GM23248 (cell line): ENCODE measurements around the gene PGPEP1. TPM values are rescaled to one million over a fixed set of nuclear protein-coding genes. Genes with fewer than 3 reads are reported as not detected.

Experiments used
- DNase-seq: peaks from one replicate; pipeline ENCODE4 v3.0.0-alpha.2; 2015
- H2AFZ ChIP-seq: fragments of 200-600 bp; sonication (generic); 2 replicates; pipeline ENCODE4 v1.6.1; 2016; ENCODE audit warnings: antibody characterized with exemption
- H3F3A ChIP-seq: fragments of 200-600 bp; sonication (generic); 2 replicates; pipeline ENCODE4 v1.6.1; 2016; ENCODE audit warnings: mild to moderate bottlenecking, antibody characterized with exemption, mixed run types; ENCODE audit not compliant: insufficient read depth
- H3K27ac ChIP-seq: fragments of 200-600 bp; sonication (generic); 2 replicates; pipeline ENCODE4 v1.5.1; 2016; ENCODE audit warnings: mild to moderate bottlenecking
- H3K27me3 ChIP-seq: fragments of 200-600 bp; sonication (generic); replicated peaks from 2 replicates; pipeline ENCODE4 v1.6.1; 2016; ENCODE audit warnings: mild to moderate bottlenecking; ENCODE audit not compliant: insufficient read depth
- H3K36me3 ChIP-seq: fragments of 200-600 bp; sonication (generic); 2 replicates; pipeline ENCODE4 v1.6.1; 2016; ENCODE audit warnings: low read depth, mild to moderate bottlenecking
- H3K4me1 ChIP-seq: fragments of 200-600 bp; sonication (generic); 2 replicates; pipeline ENCODE4 v1.6.1; 2016; ENCODE audit warnings: mild to moderate bottlenecking; ENCODE audit not compliant: insufficient read depth
- H3K4me2 ChIP-seq: fragments of 200-600 bp; sonication (generic); one replicate; pipeline ENCODE4 v1.6.1; 2016; ENCODE audit warnings: mild to moderate bottlenecking; ENCODE audit not compliant: unreplicated experiment
- H3K4me3 ChIP-seq: fragments of 200-600 bp; sonication (generic); 2 replicates; pipeline ENCODE4 v1.5.1; 2016; ENCODE audit warnings: mild to moderate bottlenecking
- H3K79me2 ChIP-seq: fragments of 200-600 bp; sonication (generic); 2 replicates; pipeline ENCODE4 v1.6.1; 2016; ENCODE audit warnings: mild to moderate bottlenecking; ENCODE audit not compliant: insufficient read depth
- H3K9ac ChIP-seq: fragments of 200-600 bp; sonication (generic); 2 replicates; pipeline ENCODE4 v1.6.1; 2016; ENCODE audit warnings: mild to moderate bottlenecking
- H3K9me2 ChIP-seq: fragments of 200-600 bp; sonication (generic); 2 replicates; pipeline ENCODE4 v1.6.1; 2016; ENCODE audit warnings: mixed run types, mild to moderate bottlenecking, moderate library complexity; ENCODE audit not compliant: insufficient read depth
- H3K9me3 ChIP-seq: fragments of 200-600 bp; sonication (generic); one replicate; pipeline ENCODE4 v1.6.1; 2017; ENCODE audit warnings: low read depth
- H4K20me1 ChIP-seq: fragments of 200-600 bp; sonication (generic); 2 replicates; pipeline ENCODE4 v1.6.0; 2016; ENCODE audit not compliant: insufficient read depth
- EZH2 ChIP-seq: fragments of 200-600 bp; sonication (generic); IDR thresholded peaks from 2 replicates; pipeline ENCODE4 v1.6.1; 2018; ENCODE audit warnings: antibody characterized with exemption, mild to moderate bottlenecking; ENCODE audit not compliant: insufficient read depth, poor library complexity, severe bottlenecking
- EZH2phosphoT487 ChIP-seq: fragments of 200-600 bp; sonication (generic); IDR thresholded peaks from 2 replicates; pipeline ENCODE4 v1.6.1; 2018; ENCODE audit warnings: antibody characterized with exemption, moderate library complexity, mild to moderate bottlenecking, low read depth; ENCODE audit not compliant: insufficient read depth
- WGBS, 2 experiments: methylation state at CpG; one replicate each; pipeline ENCODE4 v1.1.6; 2015 to 2017; ENCODE audit warnings: low lambda C conversion rate in 2 of 2, low coverage in 1 of 2; ENCODE audit errors: missing lambda C conversion rate in 2 of 2; 5-methylcytosine and 5-hydroxymethylcytosine counted together
- in situ Hi-C: fragments of 300-500 bp; cut with MboI; formaldehyde crosslinking; loops from 2 replicates; pipeline ENCODE4 v1.15.0; 2020
- polyA plus RNA-seq: library from polyadenylated mRNA; unstranded; fragments of >200 nt; fragmentation: Nextera tagmentation; extraction: Ambion mirVana; gene quantifications from 2 replicates; pipeline ENCODE4 v1.2.1, GENCODE V29; 2016
- total RNA-seq: library from RNA; depleted of rRNA; stranded (reverse); fragments of >200 nt; shearing (Covaris generic); gene quantifications from 2 replicates; pipeline ENCODE4 v1.2.3, GENCODE V29; 2014

Gene PGPEP1
- total and polyA plus RNA-seq, 2 experiments from 2014 or later, result 12.0 to 14.5 TPM

DNA sequence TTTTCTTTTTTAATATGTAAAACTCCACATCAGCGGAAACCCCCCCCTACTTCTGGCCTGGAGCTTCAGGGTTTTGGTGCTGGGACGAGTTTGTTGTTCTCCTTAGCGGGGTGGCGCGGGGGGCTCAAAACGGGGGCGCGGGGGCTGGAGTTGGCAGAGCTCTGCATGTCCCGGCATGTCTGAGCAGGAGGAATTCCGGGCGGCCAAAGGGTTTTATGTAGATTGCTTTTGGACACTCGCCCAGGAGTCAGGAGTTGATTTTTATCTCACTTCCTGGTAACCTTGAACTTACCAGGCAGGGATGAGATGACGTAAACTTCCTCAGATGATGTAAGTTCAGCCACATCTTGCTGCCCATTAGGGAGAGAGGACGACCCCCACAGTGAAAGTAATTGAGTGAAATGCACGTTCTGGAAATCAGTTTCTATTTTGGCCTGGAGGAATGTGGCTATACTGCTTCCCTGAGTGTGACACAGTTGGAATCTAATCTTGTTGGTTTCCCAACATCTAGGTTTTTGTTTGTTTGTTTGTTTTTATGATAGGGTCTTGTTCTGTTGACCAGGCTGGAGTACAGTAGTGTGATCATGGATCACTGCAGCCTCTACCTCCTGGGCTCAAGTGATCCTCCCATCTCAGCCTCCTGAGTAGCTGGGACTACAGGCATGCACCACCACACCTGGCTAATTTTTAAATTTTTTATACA lies 24.6 kb downstream of the PGPEP1 start:
- TF ChIP-seq EZH2phosphoT487, result no peak
- no peak for TF ChIP-seq EZH2
- DNase-seq, result peak; percentile 92
- H3K9me2 ChIP-seq, result no peaks in the 10 kb centered on the region
- peak overlapping the region; percentile 54 for H2AFZ ChIP-seq
- H3K9ac ChIP-seq, result peak overlapping the region; percentile 59
- no peaks in the 10 kb centered on the region for H3K79me2 ChIP-seq
- H3K9me3 ChIP-seq, result no peaks in the 10 kb centered on the region
- no peaks in the 10 kb centered on the region for H3K36me3 ChIP-seq
- H3K27me3 ChIP-seq, result no peaks in the 10 kb centered on the region
- H3K4me2 ChIP-seq, result peak overlapping the region; percentile 36
- no peaks in the 10 kb centered on the region for H4K20me1 ChIP-seq
- no peak overlapping the region for H3K4me3 ChIP-seq
- H3K27ac ChIP-seq, result peak overlapping the region; percentile 76
- H3K4me1 ChIP-seq, result peaks cover 16% of the 10 kb centered on the region
- 16 to 18% methylated on average over 14 of the region's 15 CpGs for WGBS, 2 experiments
- in situ Hi-C loops, result no loop called here
- 0 out of 2 replicates have a peak, but pooled peaks cover 6% of the 10 kb centered on the region for H3F3A ChIP-seq

DNA sequence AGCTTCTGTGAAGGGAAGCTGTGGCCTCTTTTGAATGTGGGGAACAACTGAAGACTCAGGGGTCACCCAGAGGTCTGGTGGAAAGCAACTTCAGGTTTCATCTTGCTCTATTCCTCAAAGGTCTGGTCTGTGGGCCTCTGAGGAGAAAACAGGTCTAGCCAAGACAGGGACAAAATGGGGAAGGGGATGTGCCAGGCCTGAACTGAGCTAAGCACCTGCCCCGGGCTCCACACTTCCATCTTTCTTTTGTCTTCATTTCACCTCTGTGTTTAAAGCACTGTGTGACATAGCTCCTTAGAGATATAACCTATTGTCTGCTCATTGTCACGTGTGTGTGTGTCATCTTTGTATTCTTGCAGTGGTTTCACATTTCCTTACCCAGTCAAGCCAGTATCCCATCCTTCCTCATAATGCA lies 25.6 kb downstream of the PGPEP1 start:
- DNase-seq, result peak; percentile 24
- Histone ChIP-seq H4K20me1 (no peaks in the 10 kb centered on the region), H3K9me3 (no peaks in the 10 kb centered on the region), H3K9me2 (no peaks in the 10 kb centered on the region), H3K79me2 (no peaks in the 10 kb centered on the region), H3K4me1 (peaks cover 16% of the 10 kb centered on the region), H3K27ac (no peak overlapping the region), H3K4me2 (no peak overlapping the region), H3K4me3 (no peak overlapping the region), H3K36me3 (no peaks in the 10 kb centered on the region), H3K27me3 (no peaks in the 10 kb centered on the region), H2AFZ (no peak overlapping the region), H3K9ac (no peak overlapping the region), H3F3A (0 out of 2 replicates have a peak, but pooled peaks cover 6% of the 10 kb centered on the region)
- 92 to 95% methylated on average over 2 of the region's 2 CpGs for WGBS, 2 experiments
- TF ChIP-seq EZH2phosphoT487 (no peak), EZH2 (no peak)
- in situ Hi-C loops, result no loop called here

DNA sequence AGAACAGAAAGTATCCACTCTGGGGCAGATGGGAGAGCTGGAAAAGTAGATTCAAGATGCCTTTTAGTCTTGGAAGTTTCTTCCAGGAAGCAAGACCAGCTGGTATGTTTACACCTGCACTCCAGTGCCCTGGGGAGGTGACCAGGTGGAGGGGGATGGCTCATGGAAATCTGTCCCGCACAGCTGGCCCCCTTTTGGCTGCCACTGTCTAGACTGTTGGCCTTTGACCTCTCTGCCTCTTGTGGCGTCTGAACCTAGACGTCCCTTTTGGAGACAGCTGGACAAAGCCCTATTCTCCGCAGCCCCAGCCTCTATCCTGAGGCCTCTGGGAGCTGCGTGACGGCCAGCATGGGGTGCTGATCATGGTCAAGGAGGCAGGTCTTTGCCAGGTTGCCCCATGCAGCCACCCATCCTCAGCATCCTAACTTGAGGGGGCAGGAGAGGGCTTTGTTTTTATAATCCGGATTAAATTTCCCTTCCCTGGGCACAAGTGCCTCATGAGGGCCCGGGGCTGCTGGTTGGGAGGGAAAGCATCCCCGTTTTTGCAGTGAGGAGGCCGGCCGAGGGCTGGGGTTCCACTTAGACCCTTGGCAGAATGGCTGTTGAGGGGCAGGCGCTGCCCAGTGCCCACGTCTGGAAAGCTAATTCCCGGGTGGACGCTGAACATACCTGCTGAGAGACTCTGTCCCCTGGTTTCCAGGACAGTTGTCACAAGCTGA lies 28.3 kb downstream of the PGPEP1 start:
- TF ChIP-seq EZH2phosphoT487 (no peak), EZH2 (no peak)
- Histone ChIP-seq H3K4me1 (peaks cover 19% of the 10 kb centered on the region), H3K9ac (no peak overlapping the region), H3K4me3 (no peak overlapping the region), H3K4me2 (no peak overlapping the region), H3K27ac (no peak overlapping the region), H3K27me3 (no peaks in the 10 kb centered on the region), H3F3A (0 out of 2 replicates have a peak, but pooled peaks cover 6% of the 10 kb centered on the region), H3K36me3 (no peaks in the 10 kb centered on the region), H3K79me2 (no peaks in the 10 kb centered on the region), H3K9me3 (no peaks in the 10 kb centered on the region), H4K20me1 (no peaks in the 10 kb centered on the region), H2AFZ (no peak overlapping the region), H3K9me2 (no peaks in the 10 kb centered on the region)
- WGBS, 2 experiments, result 87 to 94% methylated on average over 14 to 15 of the region's 15 CpGs
- in situ Hi-C loops, result no loop called here
- no peak for DNase-seq

DNA sequence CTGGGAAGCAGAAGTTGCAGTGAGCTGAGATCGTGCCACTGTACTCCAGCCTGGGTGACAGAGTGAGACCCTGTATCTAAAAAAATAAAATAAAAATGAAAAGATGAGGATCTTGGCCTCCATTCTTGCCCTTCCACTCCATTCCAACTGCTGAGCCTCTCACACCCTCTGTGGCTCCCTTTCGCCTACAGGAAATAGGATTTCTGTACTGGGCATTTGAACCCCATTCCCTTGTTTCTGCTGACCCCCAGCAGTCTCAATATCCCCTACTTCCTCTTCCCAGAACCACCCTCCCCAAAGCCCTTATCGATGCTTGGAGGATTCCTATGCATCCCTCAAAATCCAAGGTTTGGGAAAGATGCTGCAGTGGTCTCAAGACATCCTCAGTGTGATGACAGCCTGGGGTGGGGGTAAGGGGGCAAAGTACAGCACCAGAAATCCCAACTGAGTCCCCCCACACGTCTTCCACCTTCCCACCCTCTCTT lies 33.1 kb downstream of the PGPEP1 start:
- no peaks in the 10 kb centered on the region for H3K9me3 ChIP-seq
- in situ Hi-C loops, result no loop called here
- peaks cover 12% of the 10 kb centered on the region for H3K4me1 ChIP-seq
- peaks cover 16% of the 10 kb centered on the region for H3F3A ChIP-seq
- H2AFZ ChIP-seq, result peak overlapping the region; percentile 51; the same call in 1 of the 2 replicates
- H3K9me2 ChIP-seq, result no peaks in the 10 kb centered on the region
- TF ChIP-seq EZH2phosphoT487 (no peak), EZH2 (no peak)
- H3K27me3 ChIP-seq, result no peaks in the 10 kb centered on the region
- H3K4me2 ChIP-seq, result peak overlapping the region; percentile 51
- H4K20me1 ChIP-seq, result no peaks in the 10 kb centered on the region
- peak overlapping the region; percentile 77 for H3K9ac ChIP-seq
- H3K27ac ChIP-seq, result peak overlapping the region; percentile 91
- H3K4me3 ChIP-seq, result no peak overlapping the region
- no peaks in the 10 kb centered on the region for H3K36me3 ChIP-seq
- no peaks in the 10 kb centered on the region for H3K79me2 ChIP-seq
- no peak for DNase-seq
- 84 to 86% methylated on average over 4 of the region's 4 CpGs for WGBS, 2 experiments
